A673 (cell line): ENCODE data around the gene KLF7. TPM values are rescaled to one million over a fixed set of nuclear protein-coding genes. Genes with fewer than 3 reads are reported as not detected.

Source experiments
- BruUV-seq: library from RNA; stranded (reverse); fragments of 400-500 nt; replicated peaks from 2 replicates; lab custom pipeline; 2021; lab: Mats Ljungman, UMichigan
- CTCF ChIA-PET: fragments of 300-600 bp; sonication (Branson Sonifier 250); formaldehyde crosslinking; loops from one replicate; lab custom pipeline; 2022; ENCODE audit warnings: antibody characterized with exemption; lab: Charles Lee
- POLR2A ChIA-PET: fragments of 300-600 bp; sonication (Branson Sonifier 250); formaldehyde crosslinking; loops from one replicate; lab custom pipeline; 2022; ENCODE audit warnings: antibody characterized with exemption; ENCODE audit not compliant: low non-redundant PET; lab: Charles Lee
- DNase-seq: peaks from one replicate; pipeline ENCODE4 v3.0.0-alpha.2; 2015; ENCODE audit warnings: low spot score
- H3K27ac ChIP-seq: fragments of 200-600 bp; sonication (generic); 2 replicates; pipeline ENCODE4 v1.5.1; 2016; ENCODE audit warnings: mixed run types, low read depth, mild to moderate bottlenecking, mixed read lengths, antibody characterized with exemption, low read length; ENCODE audit not compliant: poor library complexity, severe bottlenecking
- H3K27me3 ChIP-seq: fragments of 200-600 bp; sonication (generic); replicated peaks from 2 replicates; pipeline ENCODE4 v1.6.1; 2017; ENCODE audit warnings: mixed run types, low read depth, mild to moderate bottlenecking, mixed read lengths, antibody characterized with exemption, low read length; ENCODE audit not compliant: insufficient read depth, poor library complexity
- H3K36me3 ChIP-seq: fragments of 200-600 bp; sonication (generic); 2 replicates; pipeline ENCODE4 v1.6.1; 2016; ENCODE audit warnings: mixed run types, mild to moderate bottlenecking, mixed read lengths, antibody characterized with exemption, low read length; ENCODE audit not compliant: insufficient read depth, poor library complexity, severe bottlenecking
- H3K4me1 ChIP-seq: fragments of 200-600 bp; sonication (generic); 2 replicates; pipeline ENCODE4 v1.6.1; 2017; ENCODE audit warnings: mixed run types, mild to moderate bottlenecking, mixed read lengths, antibody characterized with exemption, low read length; ENCODE audit not compliant: insufficient read depth, poor library complexity, severe bottlenecking
- H3K4me3 ChIP-seq: fragments of 200-600 bp; sonication (generic); 2 replicates; pipeline ENCODE4 v1.5.1; 2016; ENCODE audit warnings: low read depth, mixed run types, mild to moderate bottlenecking, mixed read lengths, low read length; ENCODE audit not compliant: poor library complexity, severe bottlenecking
- H3K9me3 ChIP-seq: fragments of 200-600 bp; sonication (generic); 2 replicates; pipeline ENCODE4 v1.6.1; 2016; ENCODE audit warnings: mixed run types, low read depth, mild to moderate bottlenecking, mixed read lengths, antibody characterized with exemption, low read length; ENCODE audit not compliant: poor library complexity, severe bottlenecking
- EZH2 ChIP-seq: fragments of 200-600 bp; sonication (generic); IDR thresholded peaks from 2 replicates; pipeline ENCODE4 v1.6.1; 2017; ENCODE audit warnings: borderline replicate concordance, low read depth, mild to moderate bottlenecking, mixed read lengths, antibody characterized with exemption, low read length; ENCODE audit not compliant: poor library complexity, severe bottlenecking
- intact Hi-C: fragments of 100-400 bp; cut with micrococcal nuclease; formaldehyde crosslinking; loops from one replicate; pipeline ENCODE4 v1.10.0; 2022; ENCODE audit not compliant: unreplicated experiment
- total RNA-seq: library from RNA; stranded (reverse); gene quantifications from 2 replicates; pipeline ENCODE4 v1.2.3, GENCODE V29; 2021
- TF ChIP-seq, protein P1 (sequence below): fragments of 300-800, 200-600 bp; sonication (generic); conservative IDR thresholded peaks from 2 replicates; pipeline ENCODE4 v1.5.1; 2017; ENCODE audit warnings: low read depth, mild to moderate bottlenecking, antibody characterized with exemption, low read length, moderate library complexity, mixed read lengths

KLF7 gene
- total RNA-seq, 1 experiment from 2014 or later: 16.4 TPM

DNA sequence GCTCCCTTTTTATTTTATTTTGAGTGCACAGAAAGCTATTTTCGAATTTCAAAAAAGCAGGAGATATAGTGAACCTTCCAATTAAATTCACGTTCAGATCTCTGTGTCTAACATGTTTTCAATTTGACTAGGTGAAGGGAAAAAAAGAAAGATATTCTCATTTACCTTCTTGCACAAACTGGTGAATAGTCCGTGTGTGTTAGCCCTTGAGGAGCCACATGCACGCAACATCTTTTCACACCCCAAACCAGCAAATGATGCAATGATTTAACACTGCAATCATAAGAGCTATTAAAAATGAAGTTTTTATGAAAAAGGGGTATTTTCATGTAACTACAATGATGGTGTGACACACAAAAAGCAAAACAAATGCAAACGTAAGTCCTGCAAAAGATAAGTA is 116.6 kb downstream of the KLF7 start:
- ChIA-PET POLR2A (no interaction called here), CTCF (no interaction called here)
- no peak overlapping the region for H3K27ac ChIP-seq
- no peaks in the 10 kb centered on the region for H3K9me3 ChIP-seq
- intact Hi-C loops: no loop called here
- DNase-seq: no peak
- no TSS peak for BruUV-seq
- H3K4me1 ChIP-seq: peaks cover 12% of the 10 kb centered on the region
- H3K27me3 ChIP-seq: no peaks in the 10 kb centered on the region
- TF ChIP-seq, protein P1, sequence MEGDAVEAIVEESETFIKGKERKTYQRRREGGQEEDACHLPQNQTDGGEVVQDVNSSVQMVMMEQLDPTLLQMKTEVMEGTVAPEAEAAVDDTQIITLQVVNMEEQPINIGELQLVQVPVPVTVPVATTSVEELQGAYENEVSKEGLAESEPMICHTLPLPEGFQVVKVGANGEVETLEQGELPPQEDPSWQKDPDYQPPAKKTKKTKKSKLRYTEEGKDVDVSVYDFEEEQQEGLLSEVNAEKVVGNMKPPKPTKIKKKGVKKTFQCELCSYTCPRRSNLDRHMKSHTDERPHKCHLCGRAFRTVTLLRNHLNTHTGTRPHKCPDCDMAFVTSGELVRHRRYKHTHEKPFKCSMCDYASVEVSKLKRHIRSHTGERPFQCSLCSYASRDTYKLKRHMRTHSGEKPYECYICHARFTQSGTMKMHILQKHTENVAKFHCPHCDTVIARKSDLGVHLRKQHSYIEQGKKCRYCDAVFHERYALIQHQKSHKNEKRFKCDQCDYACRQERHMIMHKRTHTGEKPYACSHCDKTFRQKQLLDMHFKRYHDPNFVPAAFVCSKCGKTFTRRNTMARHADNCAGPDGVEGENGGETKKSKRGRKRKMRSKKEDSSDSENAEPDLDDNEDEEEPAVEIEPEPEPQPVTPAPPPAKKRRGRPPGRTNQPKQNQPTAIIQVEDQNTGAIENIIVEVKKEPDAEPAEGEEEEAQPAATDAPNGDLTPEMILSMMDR: no peak
- no peak for TF ChIP-seq EZH2
- H3K4me3 ChIP-seq: no peak overlapping the region
- H3K36me3 ChIP-seq: no peaks in the 10 kb centered on the region

DNA sequence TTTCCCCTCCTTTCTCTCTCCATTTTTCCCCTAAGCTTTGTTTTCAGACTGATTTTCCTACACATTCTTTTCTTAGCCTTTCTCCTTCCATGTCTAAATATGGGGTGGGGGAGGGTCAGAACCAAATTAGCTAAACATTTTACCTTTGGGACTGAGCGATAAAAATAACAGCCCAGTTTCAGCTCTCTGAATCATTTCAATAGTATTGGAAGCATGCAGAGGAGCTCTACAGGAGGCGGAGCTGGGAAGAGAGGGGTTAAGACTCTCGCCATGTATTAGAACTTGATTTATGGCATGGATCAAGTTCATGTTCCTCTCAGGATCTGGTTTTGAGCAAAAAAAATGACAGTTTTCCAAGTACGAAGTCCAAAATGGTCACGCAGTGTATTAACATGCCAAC is 117.3 kb downstream of the KLF7 start:
- Histone ChIP-seq H3K9me3 (no peaks in the 10 kb centered on the region), H3K36me3 (no peaks in the 10 kb centered on the region), H3K4me3 (no peak overlapping the region), H3K4me1 (peaks cover 12% of the 10 kb centered on the region), H3K27me3 (no peaks in the 10 kb centered on the region), H3K27ac (no peak overlapping the region)
- no peak for DNase-seq
- intact Hi-C loops: no loop called here
- no peak for TF ChIP-seq EZH2
- TF ChIP-seq, protein P1: no peak
- CTCF ChIA-PET: no interaction called here
- POLR2A ChIA-PET: no interaction called here
- BruUV-seq: no TSS peak

DNA sequence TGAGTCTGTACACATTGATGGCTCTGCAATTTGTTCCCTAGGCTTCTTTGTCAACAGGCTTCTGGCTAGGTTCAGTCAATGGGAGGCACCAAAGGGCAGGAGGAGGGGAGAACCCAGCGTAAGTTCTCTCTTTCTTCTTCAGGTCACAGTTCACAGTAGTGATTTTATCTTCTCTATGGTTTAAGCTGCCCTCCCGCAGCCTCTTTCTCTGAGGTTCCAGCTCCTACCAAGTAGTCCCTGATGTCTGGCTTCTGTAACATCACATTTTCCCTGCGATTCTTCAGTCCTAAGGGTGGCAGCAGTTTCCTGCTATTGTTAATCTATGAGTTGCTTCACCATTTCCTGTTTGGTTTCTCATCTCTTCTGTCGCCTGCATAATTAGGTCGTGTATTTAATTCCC is 119.0 kb downstream of the KLF7 start:
- peak; percentile 88 for DNase-seq
- Histone ChIP-seq H3K27ac (no peak overlapping the region), H3K36me3 (no peaks in the 10 kb centered on the region), H3K27me3 (no peaks in the 10 kb centered on the region), H3K4me3 (no peak overlapping the region), H3K4me1 (peaks cover 12% of the 10 kb centered on the region), H3K9me3 (no peaks in the 10 kb centered on the region)
- intact Hi-C loops: loop anchor here (2.0 kb wide), 1 partner anchor 118 kb away; the partner anchor contains the start of gene KLF7
- no TSS peak for BruUV-seq
- POLR2A ChIA-PET: no interaction called here
- CTCF ChIA-PET: interaction anchor here (1.1 kb wide), 1 partner anchor 427 kb away, joined by 3 read pairs; no protein-coding TSS in a partner anchor
- TF ChIP-seq EZH2: no peak
- TF ChIP-seq, protein P1: peak; percentile 62
